A549 (cell line): ENCODE data around the gene TENT4A. TPM values are rescaled to one million over a fixed set of nuclear protein-coding genes. Genes with fewer than 3 reads are reported as not detected.

Source experiments
- ATAC-seq, 2 experiments: fragments of 200-7000 bp in 1 of 2; fragments of >200 bp in 1 of 2; cut with Nextera tagmentation in 1 of 2; cut with Tn5 transposase in 1 of 2; 3 replicates each; pipeline versions ENCODE4 v1.8.0 to v1.9.1; 2018 to 2020; ENCODE audit warnings: mild to moderate bottlenecking in 1 of 2, moderate library complexity in 1 of 2
- CTCF ChIA-PET: fragments of 300-600 bp; sonication (Branson Sonifier 250); formaldehyde crosslinking; extraction: SDS; loops from one replicate; lab custom pipeline; 2021; ENCODE audit warnings: antibody characterized with exemption, inconsistent platforms; lab: Yijun Ruan, JAX
- POLR2A ChIA-PET: fragments of 350-600 bp; formaldehyde crosslinking; extraction: SDS; loops from one replicate; lab custom pipeline; 2021; ENCODE audit warnings: antibody characterized with exemption, inconsistent platforms; lab: Yijun Ruan, JAX
- DNase-seq, 2 experiments: peaks; one replicate each; pipeline versions ENCODE4 v3.0.0 to v3.0.0-alpha.2; 2011 to 2016; ENCODE audit warnings: low read depth in 1 of 2, low spot score in 1 of 2
- FAIRE-seq: peaks from 2 replicates; lab custom pipeline; 2011; peaks lifted over from hg19 to GRCh38; lab: Jason Lieb, UNC
- H3K27ac ChIP-seq, 2 experiments: fragments of >200 bp; sonication (Bioruptor Twin); formaldehyde crosslinking; 3 replicates each; pipeline ENCODE4 v1.5.1; 2016 to 2017
- H3K4me1 ChIP-seq: fragments of >200 bp; sonication (Bioruptor Twin); formaldehyde crosslinking; 3 replicates; pipeline ENCODE4 v1.6.1; 2016
- H3K4me2 ChIP-seq: fragments of >200 bp; sonication (Bioruptor Twin); formaldehyde crosslinking; 3 replicates; pipeline ENCODE4 v1.6.1; 2016
- H3K4me3 ChIP-seq: fragments of >200 bp; sonication (Bioruptor Twin); formaldehyde crosslinking; 3 replicates; pipeline ENCODE4 v1.5.1; 2016
- H3K9me3 ChIP-seq: fragments of >200 bp; sonication (Bioruptor Twin); formaldehyde crosslinking; 3 replicates; pipeline ENCODE4 v1.6.1; 2016
- CEBPB ChIP-seq, 2 experiments: fragments of >200 bp in 1 of 2; sonication (Bioruptor Twin) in 1 of 2; formaldehyde crosslinking in 1 of 2; IDR thresholded peaks; 2 replicates each; pipeline ENCODE4 v1.6.1; 2012 to 2016
- CHD2 ChIP-seq: fragments of 150-350 bp; IDR thresholded peaks from 2 replicates; pipeline ENCODE4 v1.6.1; 2014; ENCODE audit warnings: low read length; ENCODE audit not compliant: partially characterized antibody
- CTCF ChIP-seq: fragments of >200 bp; sonication (Bioruptor Twin); formaldehyde crosslinking; IDR thresholded peaks from 3 replicates; pipeline ENCODE4 v1.5.1; 2016
- E2F6 ChIP-seq: IDR thresholded peaks from 2 replicates; pipeline ENCODE4 v1.6.1; 2012; ENCODE audit warnings: low read depth, borderline replicate concordance
- EHF ChIP-seq: fragments of 250-450 bp; sonication (Bioruptor Pico); IDR thresholded peaks from 2 replicates; pipeline ENCODE4 v1.5.0; 2020; ENCODE audit warnings: mild to moderate bottlenecking
- EP300 ChIP-seq, 2 experiments: fragments of >200 bp; sonication (Bioruptor Twin); formaldehyde crosslinking; IDR thresholded peaks; 2 replicates in 1 of 2; 3 replicates in 1 of 2; pipeline ENCODE4 v1.6.1; 2016 to 2017
- FOSB ChIP-seq: fragments of 250-450 bp; sonication (Bioruptor Pico); IDR thresholded peaks from 2 replicates; pipeline ENCODE4 v1.5.0; 2020; ENCODE audit warnings: mild to moderate bottlenecking, moderate library complexity
- FOSL2 ChIP-seq, 2 experiments: fragments of 450-650 bp in 1 of 2; fragments of >200 bp in 1 of 2; sonication (Bioruptor Twin) in 1 of 2; formaldehyde crosslinking; IDR thresholded peaks; 2 replicates each; pipeline versions ENCODE4 v1.5.0 to v1.6.1; 2016 to 2020; ENCODE audit warnings: mild to moderate bottlenecking in 1 of 2, moderate library complexity in 1 of 2
- FOXS1 ChIP-seq: fragments of 250-450 bp; sonication (Bioruptor Pico); IDR thresholded peaks from 2 replicates; pipeline ENCODE4 v1.5.0; 2020; ENCODE audit warnings: mild to moderate bottlenecking, moderate library complexity
- GATA3 ChIP-seq: IDR thresholded peaks from 2 replicates; pipeline ENCODE4 v1.6.1; 2012; ENCODE audit warnings: borderline replicate concordance
- HEYL ChIP-seq: fragments of 250-450 bp; sonication (Bioruptor Pico); IDR thresholded peaks from 2 replicates; pipeline ENCODE4 v1.8.0; 2021; ENCODE audit warnings: mild to moderate bottlenecking, moderate library complexity
- HOXB13 ChIP-seq: fragments of 250-450 bp; sonication (Bioruptor Pico); IDR thresholded peaks from 2 replicates; pipeline ENCODE4 v1.5.0; 2020; ENCODE audit warnings: low read depth, mild to moderate bottlenecking, moderate library complexity
- HOXB5 ChIP-seq: fragments of 250-450 bp; sonication (Bioruptor Pico); IDR thresholded peaks from 2 replicates; pipeline ENCODE4 v1.5.0; 2020; ENCODE audit warnings: mild to moderate bottlenecking, moderate library complexity
- JUN ChIP-seq, 2 experiments: fragments of >200 bp; sonication (Bioruptor Twin); formaldehyde crosslinking; IDR thresholded peaks; 2 replicates in 1 of 2; 3 replicates in 1 of 2; pipeline ENCODE4 v1.6.1; 2016 to 2017
- JUNB ChIP-seq: fragments of >200 bp; sonication (Bioruptor Twin); formaldehyde crosslinking; IDR thresholded peaks from 2 replicates; pipeline ENCODE4 v1.6.1; 2016
- KDM5A ChIP-seq: fragments of 200-600 bp; sonication (generic); IDR thresholded peaks from 2 replicates; pipeline ENCODE4 v1.6.1; 2016; ENCODE audit warnings: antibody characterized with exemption, mild to moderate bottlenecking
- MYC ChIP-seq: IDR thresholded peaks from 2 replicates; pipeline ENCODE4 v1.6.1; 2012; ENCODE audit warnings: mild to moderate bottlenecking, inconsistent platforms, low read length, improper control_type of control experiment, borderline replicate concordance
- PHF8 ChIP-seq: fragments of 200-600 bp; sonication (generic); IDR thresholded peaks from 2 replicates; pipeline ENCODE4 v1.6.1; 2016; ENCODE audit warnings: low read depth, mild to moderate bottlenecking, antibody characterized with exemption, moderate library complexity, borderline replicate concordance
- RAD21 ChIP-seq, 2 experiments: fragments of >200 bp in 1 of 2; sonication (Bioruptor Twin) in 1 of 2; formaldehyde crosslinking in 1 of 2; IDR thresholded peaks in 1 of 2; conservative IDR thresholded peaks in 1 of 2; 2 replicates in 1 of 2; 3 replicates in 1 of 2; pipeline ENCODE4 v1.6.1; 2012 to 2018; ENCODE audit warnings: inconsistent platforms in 1 of 2
- RARB ChIP-seq: fragments of 250-450 bp; sonication (Bioruptor Pico); IDR thresholded peaks from 2 replicates; pipeline ENCODE4 v1.8.0; 2021; ENCODE audit warnings: mild to moderate bottlenecking, moderate library complexity
- RFX5 ChIP-seq: fragments of 450-650 bp; IDR thresholded peaks from 2 replicates; pipeline ENCODE4 v1.7.1; 2014; ENCODE audit warnings: antibody characterized with exemption, mild to moderate bottlenecking, moderate library complexity
- SREBF2 ChIP-seq: fragments of 450-650 bp; IDR thresholded peaks from 2 replicates; pipeline ENCODE4 v1.6.1; 2014; ENCODE audit warnings: mild to moderate bottlenecking, moderate library complexity
- USF2 ChIP-seq: fragments of 450-650 bp; IDR thresholded peaks from 2 replicates; pipeline ENCODE4 v1.6.1; 2014; ENCODE audit warnings: antibody characterized with exemption
- ZC3H11A ChIP-seq: fragments of 450-650 bp; IDR thresholded peaks from 2 replicates; pipeline ENCODE4 v1.6.1; 2014; ENCODE audit warnings: antibody characterized with exemption, mild to moderate bottlenecking
- ZFP36 ChIP-seq: fragments of 450-650 bp; IDR thresholded peaks from 2 replicates; pipeline ENCODE4 v1.6.1; 2014; ENCODE audit warnings: borderline replicate concordance; ENCODE audit not compliant: partially characterized antibody
- WGBS: methylation state at CpG from one replicate; pipeline ENCODE4 v1.1.6; 2017; ENCODE audit errors: missing lambda C conversion rate; 5-methylcytosine and 5-hydroxymethylcytosine counted together
- polyA plus RNA-seq, 4 experiments: library from polyadenylated mRNA; depleted of rRNA in 3 of 4; stranded (reverse); fragments of >200 nt; fragmentation: RNase III in 1 of 4; extraction: RNeasy Plus Mini Kit Qiagen cat#74134 plus additional on column Dnase treatment in 1 of 4; gene quantifications; 2 replicates in 3 of 4; 3 replicates in 1 of 4; pipeline ENCODE4 v1.2.3, GENCODE V29; 2011 to 2017
- TF ChIP-seq, protein P1 (sequence below): fragments of >200 bp; sonication (Bioruptor Twin); formaldehyde crosslinking; IDR thresholded peaks from 3 replicates; pipeline ENCODE4 v1.6.1; 2016
- TF ChIP-seq, protein P2 (sequence below): fragments of 200-600 bp; sonication (generic); IDR thresholded peaks from 2 replicates; pipeline ENCODE4 v1.6.1; 2016; ENCODE audit warnings: antibody characterized with exemption, mild to moderate bottlenecking, moderate library complexity

The TENT4A gene
- polyA plus RNA-seq, 2 of the 4 experiments (the other 2 are of a cell fraction): 7.2 to 15.2 TPM

- H3K4me2 ChIP-seq: no peak overlapping the region
- no peak for TF ChIP-seq ZFP36
- no peak for TF ChIP-seq JUNB
- no peak for TF ChIP-seq MYC
- no peak for TF ChIP-seq CHD2
- no peak for TF ChIP-seq FOSL2 (IDR thresholded peaks at IDR 0.05)
- TF ChIP-seq FOSL2 (CRISPR knock-in tag; IDR thresholded peaks at IDR 0.05): no peak
- TF ChIP-seq HOXB5 (CRISPR knock-in tag): no peak
- no peak for TF ChIP-seq JUN (IDR thresholded peaks at IDR 0.05)
- no peak for TF ChIP-seq FOSB (CRISPR knock-in tag)
- no peak for TF ChIP-seq FOXS1 (CRISPR knock-in tag)
- DNase-seq (no peak), FAIRE-seq (no peak), ATAC-seq (no peak)
- no peak overlapping the region for H3K4me3 ChIP-seq
- no peak overlapping the region for H3K27ac ChIP-seq
- ChIA-PET CTCF (no interaction called here), POLR2A (no interaction called here)
- H3K9me3 ChIP-seq: no peaks in the 10 kb centered on the region
- peaks cover 35% of the 10 kb centered on the region for H3K4me1 ChIP-seq
- WGBS: 80% methylated on average over 5 of the region's 5 CpGs
Measured at GRCh38 chr5:6734781-6735180, 21.5 kb downstream of the TENT4A start.

DNA sequence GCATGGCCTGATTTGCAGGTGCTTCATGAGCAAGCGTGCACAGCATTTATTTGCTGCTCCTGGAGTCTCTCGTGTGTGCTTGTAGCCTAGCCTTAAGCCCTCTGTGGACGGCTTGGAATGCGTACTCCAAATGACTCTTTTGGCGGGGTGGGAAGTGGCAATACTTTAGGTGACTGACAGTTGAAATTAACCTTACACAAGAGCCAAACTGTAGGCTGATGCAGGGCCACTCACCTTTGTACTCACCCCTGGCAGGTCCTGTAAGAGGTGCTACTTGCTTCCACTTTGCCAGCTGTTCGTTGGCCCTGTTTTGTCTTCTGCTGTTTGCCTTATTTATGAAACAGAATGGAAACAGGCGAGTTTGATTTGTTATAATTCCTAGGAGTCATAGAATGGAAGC lies 22.9 kb downstream of the TENT4A start:
- DNase-seq: no peak
- ATAC-seq: no peak
- CTCF ChIA-PET: interaction anchor here (1.3 to 2.7 kb wide), 3 partner anchors 8 to 10 kb away, joined by 4 to 15 read pairs (median 5); no protein-coding TSS in a partner anchor
- POLR2A ChIA-PET: interaction anchor here (0.9 kb wide), 1 partner anchor 23 kb away, joined by 3 read pairs; the partner anchor contains the start of gene TENT4A
- no peak for FAIRE-seq
- no peaks in the 10 kb centered on the region for H3K9me3 ChIP-seq
- TF ChIP-seq PHF8: no peak
- no peak for TF ChIP-seq CEBPB (IDR thresholded peaks at IDR 0.05)
- no peak for TF ChIP-seq RFX5
- no peak for TF ChIP-seq EP300 (IDR thresholded peaks at IDR 0.05)
- TF ChIP-seq E2F6: no peak
- TF ChIP-seq, protein P1, sequence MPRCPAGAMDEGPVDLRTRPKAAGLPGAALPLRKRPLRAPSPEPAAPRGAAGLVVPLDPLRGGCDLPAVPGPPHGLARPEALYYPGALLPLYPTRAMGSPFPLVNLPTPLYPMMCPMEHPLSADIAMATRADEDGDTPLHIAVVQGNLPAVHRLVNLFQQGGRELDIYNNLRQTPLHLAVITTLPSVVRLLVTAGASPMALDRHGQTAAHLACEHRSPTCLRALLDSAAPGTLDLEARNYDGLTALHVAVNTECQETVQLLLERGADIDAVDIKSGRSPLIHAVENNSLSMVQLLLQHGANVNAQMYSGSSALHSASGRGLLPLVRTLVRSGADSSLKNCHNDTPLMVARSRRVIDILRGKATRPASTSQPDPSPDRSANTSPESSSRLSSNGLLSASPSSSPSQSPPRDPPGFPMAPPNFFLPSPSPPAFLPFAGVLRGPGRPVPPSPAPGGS: no peak
- no peak for TF ChIP-seq HOXB5 (CRISPR knock-in tag)
- TF ChIP-seq SREBF2: no peak
- no peak for TF ChIP-seq RARB (CRISPR knock-in tag)
- no peak for TF ChIP-seq FOSB (CRISPR knock-in tag)
- TF ChIP-seq CHD2: no peak
- no peak for TF ChIP-seq GATA3
- no peak for TF ChIP-seq RAD21 (conservative IDR thresholded peaks at IDR 0.05 in 1 of 2, IDR thresholded peaks at IDR 0.05 in 1 of 2)
- no peak for TF ChIP-seq USF2
- no peak for TF ChIP-seq ZC3H11A
- TF ChIP-seq HOXB13 (CRISPR knock-in tag): no peak
- WGBS: 90% methylated on average over 7 of the region's 7 CpGs
- H3K4me1 ChIP-seq: peaks cover 22% of the 10 kb centered on the region
- no peak overlapping the region for H3K4me3 ChIP-seq
- H3K4me2 ChIP-seq: no peak overlapping the region
- no peak overlapping the region for H3K27ac ChIP-seq

- no peak overlapping the region for H3K4me3 ChIP-seq
- H3K9me3 ChIP-seq: no peaks in the 10 kb centered on the region
- ATAC-seq: no peak; a peak in 1 of 6 replicates
- H3K4me2 ChIP-seq: no peak overlapping the region
- POLR2A ChIA-PET: no interaction called here
- H3K27ac ChIP-seq: no peak overlapping the region
- DNase-seq: no peak
- CTCF ChIA-PET: interaction anchor here (1.3 to 2.7 kb wide), 3 partner anchors 9 to 10 kb away, joined by 4 to 15 read pairs (median 5); no protein-coding TSS in a partner anchor
- 91% methylated on average over 9 of the region's 9 CpGs for WGBS
- FAIRE-seq: no peak
- peaks cover 17% of the 10 kb centered on the region for H3K4me1 ChIP-seq
- no peak for TF ChIP-seq RFX5
- TF ChIP-seq, protein P2, sequence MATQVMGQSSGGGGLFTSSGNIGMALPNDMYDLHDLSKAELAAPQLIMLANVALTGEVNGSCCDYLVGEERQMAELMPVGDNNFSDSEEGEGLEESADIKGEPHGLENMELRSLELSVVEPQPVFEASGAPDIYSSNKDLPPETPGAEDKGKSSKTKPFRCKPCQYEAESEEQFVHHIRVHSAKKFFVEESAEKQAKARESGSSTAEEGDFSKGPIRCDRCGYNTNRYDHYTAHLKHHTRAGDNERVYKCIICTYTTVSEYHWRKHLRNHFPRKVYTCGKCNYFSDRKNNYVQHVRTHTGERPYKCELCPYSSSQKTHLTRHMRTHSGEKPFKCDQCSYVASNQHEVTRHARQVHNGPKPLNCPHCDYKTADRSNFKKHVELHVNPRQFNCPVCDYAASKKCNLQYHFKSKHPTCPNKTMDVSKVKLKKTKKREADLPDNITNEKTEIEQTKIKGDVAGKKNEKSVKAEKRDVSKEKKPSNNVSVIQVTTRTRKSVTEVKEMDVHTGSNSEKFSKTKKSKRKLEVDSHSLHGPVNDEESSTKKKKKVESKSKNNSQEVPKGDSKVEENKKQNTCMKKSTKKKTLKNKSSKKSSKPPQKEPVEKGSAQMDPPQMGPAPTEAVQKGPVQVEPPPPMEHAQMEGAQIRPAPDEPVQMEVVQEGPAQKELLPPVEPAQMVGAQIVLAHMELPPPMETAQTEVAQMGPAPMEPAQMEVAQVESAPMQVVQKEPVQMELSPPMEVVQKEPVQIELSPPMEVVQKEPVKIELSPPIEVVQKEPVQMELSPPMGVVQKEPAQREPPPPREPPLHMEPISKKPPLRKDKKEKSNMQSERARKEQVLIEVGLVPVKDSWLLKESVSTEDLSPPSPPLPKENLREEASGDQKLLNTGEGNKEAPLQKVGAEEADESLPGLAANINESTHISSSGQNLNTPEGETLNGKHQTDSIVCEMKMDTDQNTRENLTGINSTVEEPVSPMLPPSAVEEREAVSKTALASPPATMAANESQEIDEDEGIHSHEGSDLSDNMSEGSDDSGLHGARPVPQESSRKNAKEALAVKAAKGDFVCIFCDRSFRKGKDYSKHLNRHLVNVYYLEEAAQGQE: no peak
- TF ChIP-seq KDM5A: no peak
- no peak for TF ChIP-seq CTCF
- no peak for TF ChIP-seq HEYL
- no peak for TF ChIP-seq EHF (CRISPR knock-in tag)
Measured at GRCh38 chr5:6736524-6737042, 23.4 kb downstream of the TENT4A start.
